Stimulated activated CD8-positive, alpha-beta memory T cell treated with anti-CD3 and anti-CD28 coated beads, Interleukin-4, amount 100 ng/mL, for 48 hours (primary cell): ENCODE measurements around the gene ELMO1.

Experiments used
- DNase-seq: peaks from one replicate; pipeline ENCODE4 v3.0.0-alpha.2; 2020

ELMO1 gene

GRCh38 chr7:37256631-37257030 lies 192.0 kb downstream of the ELMO1 start:
- no peak for DNase-seq

- no peak for DNase-seq
These were observed 193.2 kb downstream of the ELMO1 start for GRCh38 chr7:37255327-37255944.

- no peak for DNase-seq
These were observed 197.4 kb downstream of the ELMO1 start for GRCh38 chr7:37251222-37251621.

- no peak for DNase-seq
These were observed 199.4 kb downstream of the ELMO1 start for GRCh38 chr7:37249240-37249639.

GRCh38 chr7:37248396-37248861 lies 200.2 kb downstream of the ELMO1 start:
- no peak for DNase-seq

- no peak for DNase-seq
These were observed 200.8 kb downstream of the ELMO1 start for GRCh38 chr7:37247861-37248260.

- no peak for DNase-seq
These were observed 203.1 kb downstream of the ELMO1 start for GRCh38 chr7:37245590-37245989.

GRCh38 chr7:37236906-37237305 lies 211.8 kb downstream of the ELMO1 start:
- no peak for DNase-seq

- DNase-seq, result no peak
These were observed 212.9 kb downstream of the ELMO1 start for GRCh38 chr7:37235813-37236212.

- no peak for DNase-seq
These were observed 213.7 kb downstream of the ELMO1 start for GRCh38 chr7:37234928-37235327.

- DNase-seq, result no peak
These were observed 214.3 kb downstream of the ELMO1 start for GRCh38 chr7:37234334-37234733.

GRCh38 chr7:37231613-37232012 lies 217.1 kb downstream of the ELMO1 start:
- DNase-seq, result no peak

- DNase-seq, result peak; percentile 38
These were observed 218.4 kb downstream of the ELMO1 start for GRCh38 chr7:37230221-37230620.

- no peak for DNase-seq
These were observed 219.3 kb downstream of the ELMO1 start for GRCh38 chr7:37229381-37229780.

- DNase-seq, result no peak
These were observed 223.2 kb downstream of the ELMO1 start for GRCh38 chr7:37225285-37225969.

GRCh38 chr7:37224746-37225145 lies 223.9 kb downstream of the ELMO1 start:
- DNase-seq, result no peak

- DNase-seq, result no peak
These were observed 228.0 kb downstream of the ELMO1 start for GRCh38 chr7:37220664-37221063.

GRCh38 chr7:37218956-37219355 lies 229.7 kb downstream of the ELMO1 start:
- no peak for DNase-seq

GRCh38 chr7:37216923-37217322 lies 231.7 kb downstream of the ELMO1 start:
- no peak for DNase-seq

- no peak for DNase-seq
These were observed 232.4 kb downstream of the ELMO1 start for GRCh38 chr7:37216156-37216852.

GRCh38 chr7:37215290-37215923 lies 233.3 kb downstream of the ELMO1 start:
- DNase-seq, result no peak

GRCh38 chr7:37212556-37212955 lies 236.1 kb downstream of the ELMO1 start:
- DNase-seq, result no peak

- DNase-seq, result no peak
These were observed 236.6 kb downstream of the ELMO1 start for GRCh38 chr7:37212051-37212450.
